HG03469 (cell line): ENCODE data around the gene RPS6KA5.
"Not testable (repeated sequence)": the region's sequence is repeated elsewhere in the genome, so short reads cannot be mapped to it uniquely, and the experiment has no call there.

Experiments
- ATAC-seq: cut with Tn5 transposase; IDR thresholded peaks from one replicate; pipeline ENCODE4 v1.9.1; 2021; ENCODE audit warnings: mild to moderate bottlenecking, moderate library complexity, moderate number of reproducible peaks; ENCODE audit not compliant: unreplicated experiment

The RPS6KA5 gene

DNA sequence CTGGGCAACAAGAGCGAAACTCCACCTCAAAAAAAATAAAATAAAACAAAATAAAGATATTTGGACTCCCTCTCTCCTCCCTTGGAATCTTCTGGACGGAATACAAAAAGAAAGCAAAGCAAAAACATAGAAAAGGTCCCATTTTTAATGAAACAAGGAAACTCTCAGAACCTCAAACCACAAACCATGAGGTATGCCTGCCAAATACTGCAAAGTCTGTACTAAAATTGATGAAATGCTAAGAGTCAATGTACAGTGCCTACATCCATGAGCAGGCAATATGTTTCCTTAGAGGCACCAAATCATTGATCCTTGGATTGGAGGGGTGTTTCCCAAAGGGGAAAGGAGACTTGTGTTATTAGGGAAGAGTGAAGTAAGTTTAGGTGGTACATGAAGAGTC lies 8.2 kb upstream of the RPS6KA5 start:
- ATAC-seq = no peak

GRCh38 chr14:91067186-91067585 lies 6.7 kb upstream of the RPS6KA5 start:
- ATAC-seq = no peak

- ATAC-seq = no peak
These were observed 4.8 kb upstream of the RPS6KA5 start for GRCh38 chr14:91065266-91065665.

- ATAC-seq = no peak
These were observed 2.7 kb upstream of the RPS6KA5 start for GRCh38 chr14:91063119-91063518.

GRCh38 chr14:91062600-91062999 lies 2.2 kb upstream of the RPS6KA5 start:
- ATAC-seq = no peak

DNA sequence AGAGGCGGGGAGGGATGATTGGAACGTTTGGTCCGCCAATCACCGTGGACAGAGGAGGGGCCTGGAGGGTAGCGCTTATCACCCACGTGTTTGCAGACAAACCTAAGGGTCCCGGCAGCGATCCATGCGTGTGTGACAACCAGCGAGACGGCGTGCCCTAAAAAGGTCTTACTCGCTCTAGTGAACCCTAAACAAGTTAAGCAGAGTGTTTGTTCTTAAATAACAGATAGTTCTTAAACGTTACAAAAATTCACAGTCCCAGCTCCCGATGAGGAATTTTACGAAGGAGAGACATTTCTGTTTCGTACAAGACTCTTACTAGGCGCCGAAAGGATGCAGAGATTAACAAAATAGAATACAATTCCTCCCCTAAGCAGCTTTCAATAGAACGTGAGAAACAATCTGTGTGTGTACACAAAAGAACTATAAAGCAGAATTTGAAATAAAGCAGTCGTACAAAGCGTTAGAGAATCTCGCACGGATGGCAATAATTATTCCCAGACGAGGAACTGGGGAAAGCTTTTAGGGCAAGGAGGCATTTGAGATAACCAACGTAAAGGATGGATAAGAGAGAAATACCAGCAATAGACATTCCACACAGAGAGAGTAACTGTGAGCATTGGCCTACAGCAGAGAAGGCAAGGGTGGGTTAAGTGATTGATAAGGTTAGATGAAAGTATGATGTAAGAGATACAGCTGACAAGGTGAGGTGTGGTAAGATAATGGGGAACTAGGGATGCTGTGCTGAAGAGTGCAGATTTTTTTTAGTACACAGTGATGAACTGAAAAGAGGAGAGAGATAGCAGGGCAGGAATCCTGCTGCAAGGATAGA lies 831 bp upstream of the RPS6KA5 start:
- no peak for ATAC-seq

DNA sequence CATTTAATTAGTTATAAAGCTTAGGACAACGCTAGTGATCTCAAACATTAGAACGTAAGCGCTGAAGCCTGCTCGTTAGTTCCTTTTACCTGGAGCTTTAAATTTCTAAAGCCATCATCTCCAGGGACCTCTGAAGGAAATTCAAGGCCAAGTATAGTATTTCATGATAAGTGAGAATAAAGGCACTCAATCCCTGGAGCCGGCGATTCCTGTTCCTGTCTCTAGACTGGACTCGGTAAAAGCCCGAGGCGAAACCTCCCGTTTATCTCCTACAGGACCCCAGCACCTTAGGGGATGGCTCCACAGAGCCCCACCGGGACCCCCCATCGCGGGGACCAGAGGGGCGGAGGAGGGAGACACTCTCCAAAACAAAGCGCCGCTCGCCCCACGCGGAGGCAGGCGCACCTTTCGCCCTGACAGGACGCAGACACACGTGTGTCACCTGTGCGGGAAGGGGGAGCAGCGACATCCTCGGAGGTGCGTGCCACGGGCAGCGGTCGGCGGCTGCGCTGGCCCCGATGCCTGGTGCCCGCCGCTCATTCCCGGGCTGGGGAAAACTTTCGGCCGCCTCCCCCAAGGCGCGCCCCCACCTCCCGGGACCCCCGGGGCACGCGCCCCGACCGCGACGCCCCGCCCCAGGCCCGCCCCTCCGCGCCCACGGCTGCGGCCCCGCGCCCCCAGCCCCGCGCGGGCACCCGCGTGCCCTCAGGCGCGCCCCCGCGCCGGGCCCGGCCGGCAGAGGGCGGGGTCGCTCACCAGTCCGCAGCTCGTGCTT lies 678 bp downstream of the RPS6KA5 start:
- ATAC-seq = peak; percentile 5

DNA sequence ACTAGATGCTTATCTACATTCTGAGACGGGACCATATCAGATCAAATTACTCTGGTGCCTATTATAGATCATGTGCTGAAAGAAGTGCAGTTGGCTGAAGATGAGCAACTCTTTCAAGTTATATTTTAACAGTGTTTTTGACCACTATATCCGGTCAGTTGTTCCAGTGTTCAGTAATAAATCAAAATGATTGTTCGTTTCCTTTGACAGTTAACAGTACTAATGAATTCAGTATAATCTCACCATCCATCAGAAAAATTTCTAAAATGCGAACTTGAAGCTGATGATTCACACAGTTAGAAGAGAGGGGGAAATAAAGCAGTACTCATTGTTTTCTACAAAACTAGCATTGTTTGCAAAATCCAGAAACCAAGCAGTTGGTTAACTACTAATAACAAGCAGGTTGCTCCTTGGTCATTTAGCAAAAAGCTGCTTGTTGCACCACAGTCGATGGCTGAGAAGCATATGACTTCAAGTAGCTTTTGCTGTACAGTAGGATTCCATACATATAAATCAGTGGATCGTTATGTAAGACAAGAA lies 2.3 kb downstream of the RPS6KA5 start:
- no peak for ATAC-seq

DNA sequence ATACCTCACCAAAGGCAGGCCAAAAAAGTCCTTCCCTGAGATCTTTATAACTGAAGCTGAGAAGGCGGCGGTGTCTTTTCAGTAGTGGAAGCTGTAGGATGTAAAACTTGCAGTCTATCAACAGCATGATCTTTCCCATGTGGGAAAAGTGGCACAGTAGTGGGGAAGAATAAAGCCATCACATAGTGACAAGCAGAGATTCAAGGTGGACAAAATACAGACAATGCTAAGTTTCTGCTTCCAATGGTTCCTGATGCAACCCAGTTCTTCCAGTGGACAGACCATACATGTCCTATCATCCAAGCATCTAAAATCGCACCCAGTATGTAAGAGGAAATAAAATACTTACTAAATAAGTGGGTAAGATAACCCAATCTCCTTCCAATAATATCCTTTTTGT lies 4.1 kb downstream of the RPS6KA5 start:
- ATAC-seq = no peak

DNA sequence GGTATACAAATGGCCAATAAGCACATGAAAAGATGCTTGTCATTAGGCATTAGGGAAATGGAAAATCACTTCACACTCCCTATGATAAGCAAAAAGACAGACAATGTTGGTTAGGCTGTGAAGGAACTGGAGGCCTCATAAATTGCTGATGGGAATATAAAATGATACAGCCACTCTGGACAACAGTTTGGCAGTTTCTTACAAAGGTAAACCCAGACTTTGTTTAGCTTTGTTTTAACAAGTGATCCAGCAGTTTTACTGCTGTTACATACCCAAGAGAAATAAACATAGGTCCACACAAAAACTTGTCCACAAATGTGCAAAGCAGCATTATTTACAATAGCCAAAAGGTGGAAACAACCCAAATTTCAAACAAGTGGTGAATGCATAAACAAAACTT lies 5.4 kb downstream of the RPS6KA5 start:
- ATAC-seq = no peak

DNA sequence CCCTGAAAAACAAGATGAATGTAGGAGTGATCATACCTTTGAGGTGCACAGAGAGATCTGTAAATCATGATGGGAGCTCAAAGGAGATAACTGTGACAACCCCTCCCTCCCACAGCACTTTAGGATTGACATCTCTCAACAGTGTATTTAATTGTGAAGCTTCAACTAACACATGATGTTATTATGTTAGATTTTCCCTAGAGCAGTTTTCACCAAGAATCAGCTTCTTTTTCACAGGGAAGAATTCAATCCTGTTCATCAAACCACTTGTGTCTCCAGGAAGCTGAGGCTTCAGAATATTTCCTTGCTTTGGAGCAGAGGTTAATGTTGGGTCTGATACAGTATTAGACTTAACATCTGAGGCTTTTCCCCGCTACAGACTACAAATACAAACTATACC lies 11.8 kb downstream of the RPS6KA5 start:
- no peak for ATAC-seq

DNA sequence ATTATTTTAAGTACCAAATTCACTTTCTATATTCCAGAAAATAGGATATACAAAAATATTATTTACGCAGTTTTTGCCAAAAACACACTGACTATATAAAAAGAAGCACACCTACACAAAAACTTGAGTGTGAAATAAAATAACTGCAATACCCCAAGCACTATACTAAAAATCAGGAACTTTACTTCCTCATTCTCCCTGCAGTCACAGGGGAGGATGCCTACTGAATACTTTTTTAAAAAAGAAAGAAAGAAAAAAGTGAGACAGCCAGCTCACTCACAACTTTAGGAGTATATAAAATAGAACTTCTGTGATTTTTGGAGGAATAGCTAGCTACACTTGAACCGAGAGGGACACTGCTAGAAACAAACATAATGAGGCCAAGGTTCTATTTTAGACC lies 12.2 kb downstream of the RPS6KA5 start:
- no peak for ATAC-seq

DNA sequence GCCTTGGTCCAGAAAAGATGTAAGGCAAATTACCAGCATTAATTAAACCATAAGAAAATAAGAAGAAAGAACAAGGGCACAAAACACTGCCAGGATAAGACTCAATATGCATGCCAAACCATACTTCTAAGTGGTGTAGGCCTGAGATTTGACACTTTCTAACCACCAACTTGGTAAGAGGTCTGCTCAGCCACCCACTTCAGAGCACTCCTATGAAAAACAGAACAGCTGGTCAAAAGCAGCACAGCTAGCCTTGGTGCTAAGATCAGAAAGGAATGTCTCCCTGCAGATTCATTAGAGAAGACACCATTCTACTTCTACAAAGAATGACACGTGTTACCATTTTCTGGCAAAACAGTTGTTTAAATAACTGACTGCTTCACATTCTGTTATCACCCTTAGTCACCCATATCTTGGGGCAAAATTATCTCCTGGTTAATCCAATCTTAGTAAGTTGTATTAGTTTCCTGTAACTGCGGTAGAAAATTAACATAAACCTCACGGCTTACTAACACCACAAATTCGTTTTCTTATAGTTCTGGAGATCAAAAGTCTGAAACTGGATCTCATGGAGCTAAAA lies 13.2 kb downstream of the RPS6KA5 start:
- ATAC-seq = no peak

DNA sequence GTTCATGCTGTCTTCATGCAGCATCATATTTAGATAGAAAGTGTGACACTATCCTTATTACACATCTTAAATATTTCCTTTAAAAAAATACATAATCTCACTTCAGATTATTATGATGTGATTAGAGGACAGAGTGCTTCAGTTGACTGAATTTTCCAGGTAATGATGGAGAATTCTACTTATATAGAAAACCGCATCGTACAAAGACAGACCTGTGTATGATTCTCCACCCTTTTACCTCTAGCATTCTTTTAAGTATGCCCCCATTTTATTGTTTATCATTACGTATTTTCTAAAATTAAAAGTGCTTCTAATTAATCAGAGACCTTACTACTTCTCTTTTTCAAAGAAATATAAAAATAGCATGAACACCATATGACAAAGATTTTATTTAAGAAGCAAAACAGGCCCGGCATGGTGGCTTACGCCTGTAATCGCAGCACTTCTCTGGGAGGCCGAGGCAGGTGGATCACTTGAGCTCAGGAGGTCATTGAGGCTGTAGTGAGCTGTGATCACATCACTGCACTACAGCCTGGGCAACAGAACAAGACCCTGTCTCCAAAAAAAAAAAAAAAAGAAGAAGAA lies 13.9 kb downstream of the RPS6KA5 start:
- ATAC-seq = no peak

GRCh38 chr14:91041450-91041849 lies 19.0 kb downstream of the RPS6KA5 start:
- no peak for ATAC-seq

DNA sequence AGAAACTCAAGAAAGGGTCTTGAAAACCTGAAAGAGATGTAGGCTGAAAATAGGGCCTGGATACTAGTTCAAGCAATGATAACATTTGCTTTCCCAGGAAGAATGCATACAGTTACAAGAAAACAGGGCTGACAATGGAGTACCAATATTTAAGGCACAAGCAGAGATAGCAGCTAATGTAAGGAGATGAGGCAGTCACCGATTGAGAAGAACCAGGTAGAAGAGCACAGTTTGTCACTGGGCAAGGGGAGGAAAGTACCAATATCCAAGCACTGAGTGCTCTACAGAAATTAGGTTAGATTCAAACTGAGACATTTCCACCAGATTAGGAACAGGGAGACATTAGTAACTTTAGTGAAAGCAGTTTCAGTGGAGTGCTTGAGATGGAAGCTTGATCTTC lies 19.9 kb downstream of the RPS6KA5 start:
- no peak for ATAC-seq

DNA sequence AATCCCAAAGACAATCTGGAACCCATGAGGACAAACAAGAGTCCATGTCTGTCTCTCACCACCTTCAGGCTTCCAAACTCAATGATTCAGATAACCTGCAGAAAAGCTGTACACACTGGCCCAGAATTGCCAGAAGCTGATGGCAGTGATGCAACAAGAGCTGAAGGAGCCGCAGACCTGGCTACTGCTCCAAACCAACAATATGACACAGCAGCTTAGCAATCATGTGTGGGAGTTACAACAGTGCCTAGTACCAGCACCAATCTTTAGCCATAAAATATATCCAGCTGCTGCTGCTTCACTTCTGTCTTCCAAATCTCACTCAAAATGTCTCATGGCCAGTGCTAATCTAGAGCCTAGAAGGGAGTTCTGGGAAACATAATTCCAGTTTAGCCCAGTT lies 22.0 kb downstream of the RPS6KA5 start:
- no peak for ATAC-seq

DNA sequence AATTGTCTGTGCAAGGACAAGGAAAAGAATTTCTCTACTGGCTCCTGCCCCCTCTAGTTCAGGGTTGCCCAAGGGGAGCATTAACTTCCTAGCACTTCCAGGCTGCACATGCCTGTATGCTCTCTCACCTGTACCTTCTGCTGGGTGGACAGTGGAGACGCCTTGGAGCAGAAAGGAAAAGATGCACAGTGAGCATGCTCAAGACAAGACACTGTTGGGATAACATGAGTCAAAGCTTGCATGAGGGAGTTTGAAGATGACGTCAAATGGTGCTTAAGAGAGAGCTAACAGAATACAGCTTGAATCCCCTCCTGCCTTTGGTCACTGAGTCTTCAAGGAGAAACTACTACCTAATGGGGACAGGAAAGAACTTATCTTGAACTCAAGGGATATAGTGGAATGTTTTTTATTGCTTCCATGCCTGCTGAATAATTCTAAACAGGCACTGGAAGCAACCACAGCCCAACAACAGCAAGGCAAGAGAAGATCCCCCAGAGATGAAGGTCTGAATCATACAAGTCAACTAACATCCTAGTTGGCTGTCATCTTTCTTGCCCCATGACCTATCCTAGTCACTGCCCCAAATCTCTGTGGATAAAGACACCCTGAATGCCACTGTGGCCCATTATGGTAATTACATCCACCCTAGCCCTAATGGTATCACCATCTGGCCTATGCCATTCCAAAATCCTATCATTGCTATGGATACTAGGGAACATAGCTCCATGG lies 23.5 kb downstream of the RPS6KA5 start:
- no peak for ATAC-seq

DNA sequence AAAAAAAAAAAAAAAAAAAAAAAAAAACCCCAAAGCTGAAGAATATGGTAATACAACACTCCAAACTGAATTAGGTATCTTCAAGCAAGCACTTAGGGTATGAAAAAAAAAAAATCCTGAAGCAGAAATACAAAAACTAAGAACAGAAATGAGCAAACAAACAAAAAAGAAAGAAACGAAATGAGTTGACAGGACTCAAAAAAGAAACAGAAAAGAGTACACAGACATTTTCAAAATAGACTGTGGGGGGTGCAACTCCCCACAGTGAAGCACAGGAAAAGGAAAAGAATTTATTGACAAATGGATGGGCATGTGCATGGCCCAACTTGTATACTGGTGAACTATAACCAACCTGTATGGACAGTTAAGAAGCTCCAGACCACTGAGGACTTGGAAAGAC lies 24.6 kb downstream of the RPS6KA5 start:
- ATAC-seq = no peak

DNA sequence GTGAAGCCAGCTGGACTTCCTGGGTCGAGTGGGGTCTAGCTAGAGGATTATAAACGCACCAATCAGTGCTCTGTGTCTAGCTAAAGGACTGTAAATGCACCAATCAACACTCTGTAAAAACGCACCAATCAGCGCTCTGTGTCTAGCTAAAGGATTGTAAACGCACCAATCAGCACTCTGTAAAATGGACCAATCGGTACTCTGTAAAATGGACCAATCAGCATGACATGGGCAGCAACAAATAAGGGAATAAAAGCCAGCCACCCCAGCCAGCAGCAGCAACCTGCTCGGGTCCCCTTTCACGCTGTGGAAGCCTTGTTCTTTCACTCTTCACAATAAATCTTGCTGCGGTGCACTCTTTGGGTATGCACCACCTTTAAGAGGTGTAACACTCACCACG lies 26.1 kb downstream of the RPS6KA5 start:
- ATAC-seq = not testable (repeated sequence)

DNA sequence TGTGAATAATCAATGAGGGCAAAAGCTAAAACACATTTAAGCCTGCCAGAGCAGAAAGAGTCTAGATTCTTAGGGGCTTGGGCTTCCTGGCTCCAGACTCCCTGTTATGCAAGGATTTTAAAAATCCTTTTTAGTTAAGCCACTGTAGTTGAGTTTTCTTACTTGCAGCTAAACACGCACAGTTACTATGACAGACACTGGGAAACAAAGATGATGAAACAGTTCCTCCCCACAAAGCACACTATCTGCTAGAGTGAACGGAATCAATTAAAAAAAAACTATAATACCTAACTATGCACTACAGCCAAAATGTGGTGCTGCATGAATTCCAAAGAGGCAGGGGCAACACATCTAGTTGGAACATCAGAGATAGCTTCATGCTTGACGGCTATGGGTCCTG lies 28.2 kb downstream of the RPS6KA5 start:
- ATAC-seq = no peak
